C4-2B (cell line): ENCODE data around the gene PDE4B.

Experiments
- CTCF ChIP-seq: fragments of 450-650 bp; conservative IDR thresholded peaks from 2 replicates; pipeline ENCODE4 v1.5.1; 2017; ENCODE audit warnings: mild to moderate bottlenecking
- ZFX ChIP-seq: fragments of 450-650 bp; IDR thresholded peaks from 2 replicates; pipeline ENCODE4 v1.6.1; 2017

GRCh38 chr1:66206563-66207144 lies 414.0 kb downstream of the PDE4B start:
- TF ChIP-seq CTCF (no peak), ZFX (no peak)
